Upper lobe of right lung (tissue), 1 donor: ENCODE measurements around the gene GALK2. TPM values are rescaled to one million over a fixed set of nuclear protein-coding genes. Genes with fewer than 3 reads are reported as not detected.

Experiments
- ATAC-seq: fragments of 200-7000 bp; cut with Tn5 transposase; one replicate; pipeline ENCODE4 v1.9.1; 2020; ENCODE audit warnings: mild to moderate bottlenecking, moderate library complexity
- DNase-seq: peaks from one replicate; pipeline ENCODE4 v3.0.0-alpha.2; 2020
- H3K27ac ChIP-seq: fragments of 200-600 bp; one replicate; pipeline ENCODE4 v1.8.0; 2022
- H3K27me3 ChIP-seq: fragments of 200-600 bp; one replicate; pipeline ENCODE4 v1.8.0; 2022; ENCODE audit warnings: mild to moderate bottlenecking
- H3K36me3 ChIP-seq: fragments of 200-600 bp; one replicate; pipeline ENCODE4 v1.8.0; 2022
- H3K4me1 ChIP-seq: fragments of 200-600 bp; one replicate; pipeline ENCODE4 v1.8.0; 2022
- H3K4me3 ChIP-seq: fragments of 200-600 bp; one replicate; pipeline ENCODE4 v1.8.0; 2022; ENCODE audit warnings: mild to moderate bottlenecking
- H3K9me3 ChIP-seq: fragments of 200-600 bp; one replicate; pipeline ENCODE4 v1.8.0; 2022
- intact Hi-C: fragments of 100-400 bp; cut with DNase I; formaldehyde crosslinking; loops from one replicate; pipeline ENCODE4 v1.11.0; 2022
- total RNA-seq: library from RNA; stranded (reverse); fragmentation: NEBNext Ultra II Directional; extraction: Animal tissue kit (Norgen Biotek cat#: 25700); gene quantifications from one replicate; pipeline ENCODE4 v1.2.1, GENCODE V29; 2021
- TF ChIP-seq, protein P1 (sequence below): fragments of 200-600 bp; IDR thresholded peaks from one replicate; pipeline ENCODE4 v1.8.0; 2022; ENCODE audit warnings: antibody characterized with exemption
- donor health status: DM: no; HTN: yes; CAD: no; lungs with severe emphysema.

Gene GALK2
- total RNA-seq, 1 donor from 2014 or later, result 38.2 TPM

DNA sequence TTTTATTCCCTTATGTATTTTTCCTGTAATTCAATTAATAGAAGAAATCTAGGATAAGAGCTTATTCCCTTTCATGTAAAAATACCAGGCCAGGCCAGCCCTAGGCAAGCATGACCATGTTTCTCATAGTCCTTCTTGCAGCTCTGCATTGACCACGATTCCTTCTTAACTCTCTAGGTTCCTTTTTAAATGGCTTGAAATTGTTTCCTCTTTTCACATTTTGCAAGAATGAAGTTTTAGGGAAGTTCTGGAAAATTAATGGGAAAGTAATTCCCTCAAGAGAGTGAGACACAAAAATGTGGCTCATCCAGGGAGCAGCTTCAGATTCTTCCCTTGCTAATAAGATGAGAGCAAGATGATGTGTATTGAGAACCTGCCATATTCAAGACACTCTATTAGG lies 136.5 kb downstream of the GALK2 start:
- TF ChIP-seq, protein P1, sequence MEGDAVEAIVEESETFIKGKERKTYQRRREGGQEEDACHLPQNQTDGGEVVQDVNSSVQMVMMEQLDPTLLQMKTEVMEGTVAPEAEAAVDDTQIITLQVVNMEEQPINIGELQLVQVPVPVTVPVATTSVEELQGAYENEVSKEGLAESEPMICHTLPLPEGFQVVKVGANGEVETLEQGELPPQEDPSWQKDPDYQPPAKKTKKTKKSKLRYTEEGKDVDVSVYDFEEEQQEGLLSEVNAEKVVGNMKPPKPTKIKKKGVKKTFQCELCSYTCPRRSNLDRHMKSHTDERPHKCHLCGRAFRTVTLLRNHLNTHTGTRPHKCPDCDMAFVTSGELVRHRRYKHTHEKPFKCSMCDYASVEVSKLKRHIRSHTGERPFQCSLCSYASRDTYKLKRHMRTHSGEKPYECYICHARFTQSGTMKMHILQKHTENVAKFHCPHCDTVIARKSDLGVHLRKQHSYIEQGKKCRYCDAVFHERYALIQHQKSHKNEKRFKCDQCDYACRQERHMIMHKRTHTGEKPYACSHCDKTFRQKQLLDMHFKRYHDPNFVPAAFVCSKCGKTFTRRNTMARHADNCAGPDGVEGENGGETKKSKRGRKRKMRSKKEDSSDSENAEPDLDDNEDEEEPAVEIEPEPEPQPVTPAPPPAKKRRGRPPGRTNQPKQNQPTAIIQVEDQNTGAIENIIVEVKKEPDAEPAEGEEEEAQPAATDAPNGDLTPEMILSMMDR, result no peak
- DNase-seq (no peak), ATAC-seq (no peak)
- H3K27ac ChIP-seq, result no peak overlapping the region
- H3K4me1 ChIP-seq, result no peaks in the 10 kb centered on the region
- no peaks in the 10 kb centered on the region for H3K27me3 ChIP-seq
- intact Hi-C loops, result no loop called here
- no peak overlapping the region for H3K4me3 ChIP-seq
- H3K9me3 ChIP-seq, result no peaks in the 10 kb centered on the region
- peaks cover 10% of the 10 kb centered on the region for H3K36me3 ChIP-seq

DNA sequence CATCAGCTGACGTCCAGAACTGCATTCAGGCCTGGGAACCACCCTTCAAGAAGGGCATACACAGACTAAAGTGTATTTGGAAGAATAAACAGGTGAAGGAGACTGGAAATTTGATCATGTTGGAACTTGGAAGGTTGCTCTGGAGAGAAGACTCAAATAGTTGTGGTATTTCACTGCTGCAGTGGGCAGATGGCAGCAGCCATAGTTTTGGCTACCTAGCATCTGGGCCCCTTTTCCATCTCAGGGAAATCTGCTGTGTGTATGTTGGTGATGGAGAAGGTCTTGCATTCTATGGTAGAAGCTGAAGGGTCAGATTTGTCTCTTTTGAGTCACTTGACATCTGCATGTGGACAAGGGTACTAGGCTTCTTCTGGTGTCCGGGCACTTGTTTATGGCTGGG lies 138.6 kb downstream of the GALK2 start:
- H3K36me3 ChIP-seq, result peaks cover 10% of the 10 kb centered on the region
- ATAC-seq, result no peak
- no peaks in the 10 kb centered on the region for H3K4me1 ChIP-seq
- DNase-seq, result no peak
- no peak overlapping the region for H3K4me3 ChIP-seq
- H3K27ac ChIP-seq, result no peak overlapping the region
- intact Hi-C loops, result no loop called here
- TF ChIP-seq, protein P1, result no peak
- H3K27me3 ChIP-seq, result no peaks in the 10 kb centered on the region
- no peaks in the 10 kb centered on the region for H3K9me3 ChIP-seq

DNA sequence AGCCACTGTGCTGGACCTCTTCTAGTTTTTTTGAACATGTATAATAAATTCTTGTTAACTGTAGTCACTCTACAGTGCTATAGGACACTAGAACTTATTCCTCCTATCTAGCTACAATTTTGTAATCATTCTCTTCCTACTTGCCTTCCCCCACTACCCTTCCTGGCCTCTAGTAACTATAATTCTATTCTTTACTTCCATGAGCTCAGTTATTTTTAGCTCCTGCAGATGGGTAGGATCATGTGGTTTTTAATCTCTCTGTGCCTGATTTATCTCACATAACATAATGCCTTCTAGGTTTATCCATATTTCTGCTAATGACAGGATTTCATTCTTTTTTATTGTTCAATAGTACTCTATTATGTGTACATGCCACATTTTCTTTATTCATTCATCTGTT lies 139.8 kb downstream of the GALK2 start:
- no peak overlapping the region for H3K27ac ChIP-seq
- TF ChIP-seq, protein P1, result no peak
- ATAC-seq (no peak), DNase-seq (no peak)
- H3K9me3 ChIP-seq, result no peaks in the 10 kb centered on the region
- no peak overlapping the region for H3K4me3 ChIP-seq
- intact Hi-C loops, result no loop called here
- no peaks in the 10 kb centered on the region for H3K36me3 ChIP-seq
- H3K27me3 ChIP-seq, result no peaks in the 10 kb centered on the region
- H3K4me1 ChIP-seq, result no peaks in the 10 kb centered on the region

DNA sequence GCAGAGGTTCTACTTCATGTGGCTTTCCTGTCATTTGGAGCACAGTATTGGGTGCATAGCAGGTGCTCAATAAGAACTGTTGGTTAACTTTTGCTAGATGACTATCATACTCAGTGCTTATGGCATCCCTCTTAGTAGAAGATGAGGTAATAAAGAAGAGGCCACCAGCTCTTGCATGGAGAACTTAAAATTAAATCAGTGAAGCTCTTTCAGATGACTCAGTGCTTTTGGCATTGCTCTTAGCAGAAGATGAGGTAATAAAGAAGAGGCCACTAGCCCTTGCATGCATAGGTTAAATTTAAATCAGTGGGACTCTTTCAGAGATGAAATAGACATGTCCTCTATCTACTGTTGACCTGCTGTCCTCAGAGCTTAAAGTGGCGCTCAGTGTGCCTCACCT lies 143.6 kb downstream of the GALK2 start:
- TF ChIP-seq, protein P1, result no peak
- Histone ChIP-seq H3K9me3 (no peaks in the 10 kb centered on the region), H3K4me3 (no peak overlapping the region), H3K36me3 (no peaks in the 10 kb centered on the region), H3K27ac (no peak overlapping the region), H3K4me1 (no peaks in the 10 kb centered on the region), H3K27me3 (no peaks in the 10 kb centered on the region)
- intact Hi-C loops, result no loop called here
- ATAC-seq (no peak), DNase-seq (no peak)

DNA sequence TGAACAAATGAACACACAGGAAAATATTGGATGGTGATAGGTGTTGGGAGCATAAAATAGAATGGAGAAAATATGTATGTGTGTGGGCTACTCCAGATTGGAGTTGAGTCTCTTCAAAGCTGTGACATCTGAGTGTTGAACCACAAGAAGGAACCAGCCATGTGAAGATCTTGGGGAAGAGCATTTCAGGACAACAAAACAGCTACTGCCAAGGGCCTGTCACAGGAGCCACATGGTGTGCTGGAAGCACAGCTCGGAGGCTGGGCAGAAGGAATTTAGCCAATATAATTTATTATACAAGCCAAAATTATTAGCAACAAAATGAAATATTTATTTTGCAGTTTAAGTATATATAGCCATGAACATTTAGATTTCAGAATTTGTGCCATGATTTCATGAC lies 144.7 kb downstream of the GALK2 start:
- H3K4me3 ChIP-seq, result no peak overlapping the region
- intact Hi-C loops, result no loop called here
- H3K36me3 ChIP-seq, result peaks cover 9% of the 10 kb centered on the region
- H3K4me1 ChIP-seq, result peaks cover 4% of the 10 kb centered on the region
- ATAC-seq, result no peak
- H3K9me3 ChIP-seq, result no peaks in the 10 kb centered on the region
- H3K27ac ChIP-seq, result no peak overlapping the region
- H3K27me3 ChIP-seq, result no peaks in the 10 kb centered on the region
- no peak for DNase-seq
- TF ChIP-seq, protein P1, result no peak

DNA sequence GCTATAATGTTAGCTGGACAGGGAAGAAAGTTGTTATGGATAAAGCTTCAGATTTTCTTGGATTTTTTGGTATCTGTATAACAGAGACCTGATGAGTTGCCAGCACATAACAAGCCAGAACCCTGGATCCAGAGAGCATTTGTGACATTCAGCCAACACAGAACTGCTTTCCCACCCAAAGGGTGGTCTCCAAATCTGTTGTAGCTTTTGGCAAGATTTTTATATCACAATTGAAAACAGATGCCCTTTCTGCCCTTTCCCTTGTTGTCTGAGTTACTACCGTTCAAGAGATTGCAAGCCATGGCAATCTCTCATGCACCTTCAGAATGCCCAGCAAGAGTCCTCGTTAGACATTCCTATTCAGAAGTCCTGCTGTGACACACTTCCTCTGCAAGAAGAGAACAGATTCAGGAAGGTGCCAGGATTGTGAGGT lies 145.4 kb downstream of the GALK2 start:
- DNase-seq (no peak), ATAC-seq (no peak)
- Histone ChIP-seq H3K4me3 (no peak overlapping the region), H3K9me3 (no peaks in the 10 kb centered on the region), H3K4me1 (peaks cover 9% of the 10 kb centered on the region), H3K27ac (no peak overlapping the region), H3K36me3 (peaks cover 14% of the 10 kb centered on the region), H3K27me3 (no peaks in the 10 kb centered on the region)
- intact Hi-C loops, result no loop called here
- TF ChIP-seq, protein P1, result no peak
